AG04450 (cell line): ENCODE results near the gene ADAM8. TPM values are rescaled to one million over a fixed set of nuclear protein-coding genes. Genes with fewer than 3 reads are reported as not detected.

Experiments used
- CTCF ChIA-PET: fragments of 300-600, 350-600 bp; formaldehyde crosslinking; extraction: SDS; loops from one replicate; lab custom pipeline; 2022; ENCODE audit warnings: antibody characterized with exemption, inconsistent platforms; lab: Charles Lee
- POLR2A ChIA-PET: fragments of 350-600 bp; formaldehyde crosslinking; extraction: SDS; loops from one replicate; lab custom pipeline; 2021; ENCODE audit warnings: antibody characterized with exemption, inconsistent platforms; lab: Yijun Ruan, JAX
- DNase-seq: peaks from one replicate; pipeline ENCODE4 v3.0.0-alpha.2; 2011; ENCODE audit warnings: low read depth, low spot score
- H3K27ac ChIP-seq: one replicate; pipeline ENCODE4 v1.5.1; 2012; ENCODE audit warnings: low read depth, low read length, control low read depth
- H3K27me3 ChIP-seq: one replicate; pipeline ENCODE4 v1.6.0; 2012; ENCODE audit warnings: low read length; ENCODE audit not compliant: control insufficient read depth, insufficient read depth
- H3K4me3 ChIP-seq: 2 replicates; pipeline ENCODE4 v1.5.1; 2011; ENCODE audit warnings: mild to moderate bottlenecking, low read depth, low read length, control low read depth
- H3K9me3 ChIP-seq: 2 replicates; pipeline ENCODE4 v1.5.1; 2012; ENCODE audit warnings: low read length; ENCODE audit not compliant: control insufficient read depth, insufficient read depth
- CTCF ChIP-seq: IDR thresholded peaks from 2 replicates; pipeline ENCODE4 v1.5.1; 2011; ENCODE audit warnings: low read depth, low read length, control low read depth, inconsistent platforms
- polyA plus RNA-seq: library from polyadenylated mRNA; depleted of rRNA; stranded (reverse); fragments of >200 nt; gene quantifications from 2 replicates; pipeline ENCODE4 v1.2.3, GENCODE V29; 2011; rRNA removed

The ADAM8 gene
- polyA plus RNA-seq, 1 experiment = 0.25 TPM

- CTCF ChIA-PET = no interaction called here
Observed at GRCh38 chr10:133215586-133215985, 61.1 kb downstream of the ADAM8 start.

GRCh38 chr10:133214468-133215410 is 61.9 kb downstream of the ADAM8 start:
- DNase-seq = no peak
- Histone ChIP-seq H3K9me3 (peaks cover 83% of the 10 kb centered on the region), H3K27ac (no peak overlapping the region), H3K4me3 (no peak overlapping the region), H3K27me3 (no peaks in the 10 kb centered on the region)
- no peak for TF ChIP-seq CTCF
- CTCF ChIA-PET = no interaction called here
- POLR2A ChIA-PET = no interaction called here

More at GRCh38 chr10:133215586-133215985, 61.1 kb downstream of the ADAM8 start:
- Histone ChIP-seq H3K27me3 (no peaks in the 10 kb centered on the region), H3K9me3 (peaks cover 78% of the 10 kb centered on the region), H3K27ac (no peak overlapping the region), H3K4me3 (no peak overlapping the region)
- no peak for DNase-seq
- TF ChIP-seq CTCF = no peak
- POLR2A ChIA-PET = no interaction called here

- TF ChIP-seq CTCF = no peak
- no peak for DNase-seq
- CTCF ChIA-PET = no interaction called here
Observed at GRCh38 chr10:133213641-133214467, 62.8 kb downstream of the ADAM8 start.

GRCh38 chr10:133212853-133213494 is 63.7 kb downstream of the ADAM8 start:
- ChIA-PET CTCF (no interaction called here), POLR2A (no interaction called here)
- Histone ChIP-seq H3K9me3 (peaks cover 83% of the 10 kb centered on the region), H3K27me3 (no peaks in the 10 kb centered on the region), H3K4me3 (no peak overlapping the region), H3K27ac (no peak overlapping the region)
- no peak for TF ChIP-seq CTCF
- no peak for DNase-seq

More at GRCh38 chr10:133213641-133214467, 62.8 kb downstream of the ADAM8 start:
- Histone ChIP-seq H3K27me3 (no peaks in the 10 kb centered on the region), H3K27ac (no peak overlapping the region), H3K4me3 (no peak overlapping the region), H3K9me3 (peaks cover 83% of the 10 kb centered on the region)
- POLR2A ChIA-PET = no interaction called here

Other genes starting within 250 kb of the ADAM8 start
- not detected in 2 replicates for gene ADGRA1, start 188.9 kb downstream of the ADAM8 start, polyA plus RNA-seq
- gene KNDC1, start 116.6 kb downstream of the ADAM8 start, polyA plus RNA-seq = 0.46 and 0.56 TPM in 2 replicates
- not detected in 2 replicates for gene UTF1, start 46.7 kb downstream of the ADAM8 start, polyA plus RNA-seq
- gene VENTX, start 39.0 kb downstream of the ADAM8 start, polyA plus RNA-seq = not detected in 2 replicates
- gene TUBGCP2, start 32.0 kb upstream of the ADAM8 start, polyA plus RNA-seq = 40.0 and 45.1 TPM in 2 replicates
- gene ZNF511, start 32.0 kb upstream of the ADAM8 start, polyA plus RNA-seq = 21.6 and 31.3 TPM in 2 replicates
- 0.16 and 0.41 TPM in 2 replicates for gene CALY, start 60.0 kb upstream of the ADAM8 start, polyA plus RNA-seq
- not detected in 2 replicates for gene PRAP1, start 70.5 kb upstream of the ADAM8 start, polyA plus RNA-seq
- 17.8 and 24.3 TPM in 2 replicates for gene FUOM, start 81.2 kb upstream of the ADAM8 start, polyA plus RNA-seq
- 56.6 and 60.9 TPM in 2 replicates for gene ECHS1, start 96.5 kb upstream of the ADAM8 start, polyA plus RNA-seq
- gene PAOX, start 102.4 kb upstream of the ADAM8 start, polyA plus RNA-seq = 3.0 and 3.1 TPM in 2 replicates
- 36.1 and 40.2 TPM in 2 replicates for gene MTG1, start 117.3 kb upstream of the ADAM8 start, polyA plus RNA-seq
- 1.1 and 1.2 TPM in 2 replicates for gene SPRN, start 147.8 kb upstream of the ADAM8 start, polyA plus RNA-seq
- 0.67 and 0.96 TPM in 2 replicates for gene SCART1, start 177.1 kb upstream of the ADAM8 start, polyA plus RNA-seq